H54 (cell line): ENCODE measurements around the gene NDOR1.

ENCODE experiments used
- DNase-seq: peaks from one replicate; pipeline ENCODE4 v3.0.0; 2011; ENCODE audit warnings: low spot score, mixed read lengths; ENCODE audit not compliant: insufficient read length
- FAIRE-seq: peaks from 3 replicates; lab custom pipeline; 2011; peaks lifted over from hg19 to GRCh38; lab: Jason Lieb, UNC
- POLR2A ChIP-seq: IDR thresholded peaks from 2 replicates; pipeline ENCODE4 v1.6.1; 2011; ENCODE audit warnings: low read depth, mild to moderate bottlenecking, low read length

Gene NDOR1

DNA sequence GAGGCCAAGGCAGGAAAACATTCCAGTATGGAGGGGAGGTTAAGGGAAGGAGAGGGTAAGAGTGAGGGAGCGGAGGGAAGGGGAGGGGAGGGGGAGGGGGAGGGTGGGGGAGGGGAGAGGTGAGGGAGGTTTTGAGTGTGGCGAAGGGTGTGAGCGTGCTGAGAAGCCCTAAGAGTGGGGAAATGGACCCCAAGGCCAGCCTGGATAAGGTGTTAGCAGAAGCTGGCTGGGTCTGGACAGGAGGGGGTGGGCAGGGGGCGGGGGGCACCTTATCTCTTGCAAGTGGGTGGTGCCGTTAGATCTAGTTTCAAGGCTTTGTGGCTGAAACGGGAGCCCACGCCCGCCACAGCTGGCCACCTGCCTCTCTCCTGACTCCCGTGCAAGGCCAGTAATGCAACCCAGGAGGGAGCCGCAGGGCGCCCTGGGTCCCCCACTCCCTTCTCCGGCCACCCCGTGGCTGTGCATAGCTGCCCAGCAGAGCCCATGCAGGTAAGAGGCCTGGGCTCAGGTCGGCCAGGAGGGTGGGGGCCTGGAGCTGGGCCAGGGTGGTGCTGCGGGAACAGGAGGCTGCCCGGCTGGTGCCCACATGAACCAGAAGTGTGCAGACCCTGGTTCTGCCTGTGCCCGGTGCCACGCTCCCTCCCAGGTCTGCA is 22.5 kb downstream of the NDOR1 start:
- FAIRE-seq, result no peak
- TF ChIP-seq POLR2A, result no peak
- no peak for DNase-seq

DNA sequence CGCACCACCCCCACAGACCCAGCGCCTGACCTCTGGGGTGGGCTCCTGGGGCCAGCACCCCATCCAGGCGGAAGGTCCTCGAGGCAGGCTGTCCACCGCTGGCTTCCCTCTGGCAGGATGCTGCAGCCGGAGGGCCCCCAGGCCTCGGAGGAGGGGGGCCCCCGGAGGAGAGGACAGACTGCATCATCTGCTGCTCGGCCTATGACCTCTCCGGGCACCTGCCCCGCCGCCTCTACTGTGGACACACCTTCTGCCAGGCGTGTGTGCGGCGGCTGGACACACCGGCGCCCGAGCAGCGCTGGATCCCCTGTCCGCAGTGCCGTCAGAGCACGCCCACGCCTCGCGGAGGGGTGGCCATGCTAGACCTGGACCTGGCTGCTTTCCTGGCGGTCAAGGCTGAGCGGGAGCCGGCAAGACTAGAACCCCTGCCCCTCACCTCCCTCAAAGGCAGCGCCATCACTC is 23.0 kb downstream of the NDOR1 start:
- no peak for FAIRE-seq
- TF ChIP-seq POLR2A, result no peak
- no peak for DNase-seq

GRCh38 chr9:137228968-137229896 is 23.7 kb downstream of the NDOR1 start:
- no peak for DNase-seq
- no peak for FAIRE-seq
- 0 out of 2 replicates have a peak, but pooled peaks have one; percentile 15 for TF ChIP-seq POLR2A

GRCh38 chr9:137229903-137230704 is 24.6 kb downstream of the NDOR1 start:
- TF ChIP-seq POLR2A, result no peak
- FAIRE-seq, result no peak
- peak; percentile 69 for DNase-seq

DNA sequence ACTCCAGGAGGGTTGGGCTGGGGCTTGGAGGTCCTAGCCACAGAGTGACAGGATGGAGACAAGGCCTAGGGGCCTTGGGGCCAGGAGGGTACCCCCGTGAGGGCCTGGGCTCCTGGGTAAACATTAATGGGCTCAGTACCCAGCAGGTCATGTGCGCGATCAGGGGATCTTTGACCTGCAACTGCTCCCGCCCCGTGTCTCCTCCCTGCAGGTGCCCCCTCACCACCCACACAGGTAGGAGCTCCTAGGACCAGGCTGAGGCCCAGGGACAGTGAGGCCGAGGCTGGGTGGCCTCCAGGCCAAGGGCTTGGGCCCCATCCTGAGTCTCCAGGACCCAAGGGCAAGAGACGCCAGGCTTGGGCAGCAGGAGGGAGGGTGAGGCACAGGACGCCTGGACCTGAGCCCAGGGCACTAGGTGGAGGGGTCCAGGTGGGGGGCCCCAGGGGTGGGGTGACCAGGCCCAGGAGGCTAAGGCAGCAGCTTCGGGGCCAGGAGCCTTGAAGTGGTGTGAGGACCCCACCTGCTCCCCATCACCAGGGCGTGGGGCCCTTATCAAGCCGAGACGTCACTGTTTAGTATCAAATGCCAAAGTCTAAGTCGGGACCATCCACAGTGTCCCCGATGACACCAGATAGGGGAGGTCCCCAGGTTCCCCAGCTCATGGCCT is 25.3 kb downstream of the NDOR1 start, which contains the start of gene SLC34A3:
SLC34A3 (plus strand) TSS at position 197 of the 667 bp plus-strand sequence. CDS start 802 bp downstream, outside the sequence.
- FAIRE-seq, result no peak
- DNase-seq, result no peak
- TF ChIP-seq POLR2A, result no peak

GRCh38 chr9:137231372-137232039 is 26.0 kb downstream of the NDOR1 start:
- FAIRE-seq (no peak), DNase-seq (no peak)
- TF ChIP-seq POLR2A, result no peak

DNA sequence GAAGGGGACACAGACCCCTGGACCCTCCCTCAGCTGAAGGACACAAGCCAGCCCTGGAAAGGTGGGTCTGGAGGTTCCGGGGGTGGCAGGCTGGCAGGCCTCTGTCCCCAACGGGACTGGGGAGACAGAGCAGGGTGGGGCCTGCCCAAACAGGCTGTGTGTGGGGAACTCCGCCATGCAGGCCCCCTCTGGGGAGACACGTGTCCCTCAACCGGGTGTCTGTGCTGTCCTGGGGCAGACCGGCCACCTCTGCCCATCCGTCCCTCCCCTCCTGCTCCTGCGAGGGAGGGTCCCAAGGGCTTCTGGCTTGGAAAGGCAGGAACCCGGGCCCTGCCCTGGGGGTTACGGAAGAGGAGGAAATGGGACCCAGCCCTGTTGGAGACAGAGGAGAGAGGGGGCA is 26.6 kb downstream of the NDOR1 start:
- no peak for DNase-seq
- no peak for FAIRE-seq
- no peak for TF ChIP-seq POLR2A

DNA sequence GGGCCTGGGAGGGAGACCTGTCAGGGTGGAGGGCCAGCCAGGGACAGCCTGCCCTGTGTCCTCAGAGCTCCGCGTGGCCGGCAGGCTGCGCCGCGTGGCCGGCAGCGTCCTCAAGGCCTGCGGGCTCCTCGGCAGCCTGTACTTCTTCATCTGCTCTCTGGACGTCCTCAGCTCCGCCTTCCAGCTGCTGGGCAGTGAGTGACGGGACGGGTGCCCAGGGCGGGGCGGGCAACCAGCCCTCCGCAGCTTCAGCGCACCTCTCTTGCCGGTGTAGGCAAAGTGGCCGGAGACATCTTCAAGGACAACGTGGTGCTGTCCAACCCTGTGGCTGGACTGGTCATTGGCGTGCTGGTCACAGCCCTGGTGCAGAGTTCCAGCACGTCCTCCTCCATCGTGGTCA is 27.0 kb downstream of the NDOR1 start:
- FAIRE-seq (no peak), DNase-seq (no peak)
- no peak for TF ChIP-seq POLR2A

GRCh38 chr9:137233143-137233980 is 27.9 kb downstream of the NDOR1 start:
- FAIRE-seq (no peak), DNase-seq (no peak)
- no peak for TF ChIP-seq POLR2A

- no peak for DNase-seq
- no peak for TF ChIP-seq POLR2A
- FAIRE-seq, result no peak
Measured at GRCh38 chr9:137234055-137234697, 28.7 kb downstream of the NDOR1 start.

GRCh38 chr9:137234758-137235423 is 29.4 kb downstream of the NDOR1 start:
- no peak for DNase-seq
- no peak for TF ChIP-seq POLR2A
- FAIRE-seq, result no peak
